Measurements from ENCODE around the gene SYCE3.
"Not testable (repeated sequence)": the region's sequence is repeated elsewhere in the genome, so short reads cannot be mapped to it uniquely, and the experiment has no call there.

SYCE3 gene

GRCh38 chr22:50547263-50547985, 15.3 kb downstream of the SYCE3 start:
- DNase-seq: no peak

DNA sequence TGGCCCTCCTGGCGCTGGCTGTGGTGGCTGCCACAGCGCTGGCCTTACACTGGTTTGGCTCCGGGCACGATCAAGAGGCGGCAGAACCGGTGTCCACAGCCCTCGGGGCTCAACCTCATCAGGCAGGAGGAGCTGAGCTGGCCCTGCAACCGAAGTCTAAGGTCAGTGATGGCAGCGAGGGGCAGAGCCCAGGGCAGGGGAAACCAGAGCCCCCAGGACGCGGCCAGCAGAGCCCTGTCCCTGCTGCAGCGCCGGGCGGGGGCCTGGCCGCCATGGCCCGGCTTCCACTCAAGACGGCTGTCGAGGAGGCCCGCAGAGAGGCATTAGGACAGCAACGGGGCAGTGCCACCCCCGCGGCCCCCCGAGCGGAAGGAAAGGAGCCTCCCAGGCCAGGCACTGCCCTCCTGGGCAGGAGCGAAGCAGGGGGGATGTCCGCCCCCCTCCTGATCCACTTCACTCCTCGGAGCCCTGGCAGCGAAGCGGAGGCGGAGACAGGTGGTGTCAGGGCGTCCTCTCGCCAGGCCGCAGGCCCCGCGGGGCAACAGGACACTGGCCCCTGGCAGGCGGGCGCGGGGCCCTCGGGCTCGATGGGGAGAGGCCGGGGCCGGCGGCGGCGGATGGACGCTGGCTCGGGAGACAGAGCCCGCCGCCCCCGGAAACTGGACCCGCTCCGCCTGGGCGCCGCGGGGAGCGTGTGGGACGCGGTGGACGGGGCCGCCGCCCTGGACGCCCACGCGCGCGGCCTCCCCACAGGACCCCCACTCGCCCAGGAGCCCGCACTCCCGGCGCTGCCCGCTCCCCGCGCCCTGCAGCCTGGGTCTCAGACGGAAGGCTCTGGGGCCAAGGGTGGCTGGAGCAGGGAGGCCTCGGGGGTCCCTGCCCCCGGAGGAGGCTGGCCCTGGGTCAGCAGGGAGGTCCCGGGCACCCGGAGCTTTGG, 16.1 kb downstream of the SYCE3 start:
- no peak for DNase-seq

GRCh38 chr22:50545522-50546325, 17.0 kb downstream of the SYCE3 start, which contains the start of gene KLHDC7B:
TSS of gene KLHDC7B (plus strand) at chr22:50545899. CDS start at chr22:50546244, 345 bp downstream.
- DNase-seq: no peak

DNA sequence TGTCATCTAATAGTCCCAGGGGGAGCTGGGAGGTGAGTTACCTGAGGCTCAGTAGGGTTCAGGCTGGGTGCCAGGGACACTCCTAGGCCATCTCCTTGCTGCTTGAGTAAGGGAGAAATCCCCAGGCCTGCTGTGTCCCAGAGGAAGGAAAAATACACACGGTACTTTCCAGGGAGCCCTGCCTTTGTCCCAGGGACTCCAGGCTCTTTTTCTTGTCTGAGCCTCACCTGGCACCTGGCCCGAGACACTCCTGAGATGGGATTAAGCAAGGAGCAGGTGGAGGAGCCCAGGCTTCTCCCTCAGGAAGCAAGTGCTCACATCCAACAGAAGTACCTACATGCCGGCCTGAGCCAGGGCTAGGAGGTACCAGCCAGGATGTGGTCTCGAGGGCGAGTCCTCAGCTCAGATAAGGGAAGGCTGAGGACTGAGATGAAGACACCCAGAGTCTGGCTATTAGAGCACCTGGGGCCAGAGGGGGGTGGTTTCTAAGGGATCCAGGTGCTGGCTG, 17.9 kb downstream of the SYCE3 start:
- peak; percentile 78 for DNase-seq

GRCh38 chr22:50544078-50544745, 18.5 kb downstream of the SYCE3 start:
- peak; percentile 62 for DNase-seq

DNA sequence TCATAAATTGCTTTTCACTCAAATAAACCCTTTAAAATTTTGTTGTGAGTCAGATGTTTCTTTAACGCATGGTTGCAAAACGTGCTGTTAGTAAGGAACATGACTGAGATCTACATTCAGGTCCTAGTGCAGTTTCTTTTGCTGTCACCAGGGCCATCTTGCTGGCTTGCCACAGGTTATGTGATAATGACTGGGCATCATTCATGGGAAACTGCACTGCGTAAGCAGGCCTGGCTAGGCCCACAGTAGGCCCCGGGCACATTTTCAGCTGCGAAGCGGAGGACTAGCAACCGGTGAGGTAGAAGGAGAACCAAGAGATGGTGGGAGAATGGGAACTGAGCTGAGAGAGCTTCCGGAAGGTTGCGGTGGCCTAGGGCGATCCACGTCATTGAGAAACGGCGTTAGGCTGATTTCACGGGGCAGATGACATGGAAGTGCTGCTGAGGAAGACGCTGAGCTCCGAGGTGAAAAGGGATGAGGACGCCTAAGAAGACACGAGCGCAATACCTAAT, 20.2 kb downstream of the SYCE3 start:
- DNase-seq: peak; percentile 25

GRCh38 chr22:50541667-50542026, 21.1 kb downstream of the SYCE3 start:
- not testable (repeated sequence) for DNase-seq

DNA sequence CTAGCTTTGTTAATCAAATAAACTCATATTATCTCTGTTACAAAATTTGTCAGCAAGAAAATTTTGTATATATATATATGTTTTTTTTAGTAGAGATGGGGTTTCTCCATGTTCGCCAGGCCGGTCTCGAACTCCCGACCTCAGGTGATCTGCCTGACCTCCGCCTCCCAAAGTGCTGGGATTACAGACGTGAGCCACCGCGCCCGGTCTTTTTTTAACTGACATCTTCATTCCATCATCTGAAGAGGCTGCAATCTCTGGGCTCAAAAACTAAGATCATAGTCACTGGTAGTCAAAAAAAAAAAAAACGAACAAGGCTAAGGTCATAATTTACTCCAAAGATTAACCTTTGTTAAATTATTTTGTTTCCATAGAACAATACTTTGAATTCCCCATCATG, 22.3 kb downstream of the SYCE3 start:
- DNase-seq: no peak

- DNase-seq: no peak
These were observed 25.0 kb downstream of the SYCE3 start for GRCh38 chr22:50537765-50538164.

DNA sequence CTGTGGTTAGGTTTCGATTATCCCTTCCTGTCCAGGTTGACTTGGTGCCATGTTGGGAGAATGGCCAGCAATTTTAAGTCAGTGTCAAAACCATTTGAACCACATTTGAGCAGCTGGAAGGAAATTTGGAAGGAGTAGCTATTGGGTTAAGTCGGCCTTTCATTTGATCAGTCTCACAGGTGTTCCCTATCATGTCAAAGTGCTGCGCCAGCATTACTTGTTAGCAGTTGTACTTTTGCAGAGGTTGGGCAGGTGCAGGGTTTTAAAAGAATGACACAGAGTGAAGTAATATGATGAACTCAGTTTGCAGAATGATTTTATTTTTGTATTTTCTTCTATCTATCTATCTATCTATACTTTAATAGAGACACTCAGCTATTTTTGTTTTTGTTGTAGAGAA, 26.5 kb downstream of the SYCE3 start:
- no peak for DNase-seq

- DNase-seq: no peak
These were observed 27.6 kb downstream of the SYCE3 start for GRCh38 chr22:50535113-50535512.

- not testable (repeated sequence) for DNase-seq
These were observed 28.6 kb downstream of the SYCE3 start for GRCh38 chr22:50533856-50534711.

GRCh38 chr22:50532824-50533796, 29.6 kb downstream of the SYCE3 start:
- DNase-seq: no peak

DNA sequence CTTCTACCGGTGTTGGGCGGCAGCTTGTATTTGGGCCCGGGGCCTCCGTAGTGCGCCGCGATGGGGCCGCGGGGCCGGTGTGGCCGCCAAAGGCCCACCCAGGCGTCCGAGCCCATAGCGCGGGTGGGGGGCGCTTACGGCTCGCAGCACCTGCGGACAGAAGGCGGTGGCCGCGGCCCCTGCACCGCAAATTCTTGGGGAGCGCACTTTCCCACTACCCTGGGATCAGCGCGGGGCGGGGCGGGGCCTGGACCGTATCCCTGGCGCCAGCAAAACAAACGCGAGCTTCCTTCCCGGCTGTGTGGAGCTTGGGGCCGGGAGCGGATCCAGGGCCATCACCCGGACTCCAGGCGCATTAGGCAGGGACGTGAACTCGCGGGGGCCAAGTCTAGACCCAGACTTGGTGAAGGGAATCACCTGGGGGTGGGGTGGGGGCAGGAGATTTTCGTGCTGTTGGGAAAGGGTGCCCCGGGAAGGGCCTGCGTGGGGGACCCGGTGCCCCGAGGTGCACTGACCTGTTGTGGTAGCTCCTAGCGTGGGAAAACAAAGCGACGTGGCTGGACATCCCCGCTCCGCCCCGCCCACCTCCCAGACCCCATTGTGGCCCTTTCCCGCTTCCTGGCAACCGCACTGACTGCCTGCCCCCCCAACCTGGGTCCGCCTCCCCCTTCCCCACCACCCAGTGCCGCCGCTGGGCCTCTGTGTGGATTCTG, 30.6 kb downstream of the SYCE3 start:
- peak; percentile 34 for DNase-seq

DNA sequence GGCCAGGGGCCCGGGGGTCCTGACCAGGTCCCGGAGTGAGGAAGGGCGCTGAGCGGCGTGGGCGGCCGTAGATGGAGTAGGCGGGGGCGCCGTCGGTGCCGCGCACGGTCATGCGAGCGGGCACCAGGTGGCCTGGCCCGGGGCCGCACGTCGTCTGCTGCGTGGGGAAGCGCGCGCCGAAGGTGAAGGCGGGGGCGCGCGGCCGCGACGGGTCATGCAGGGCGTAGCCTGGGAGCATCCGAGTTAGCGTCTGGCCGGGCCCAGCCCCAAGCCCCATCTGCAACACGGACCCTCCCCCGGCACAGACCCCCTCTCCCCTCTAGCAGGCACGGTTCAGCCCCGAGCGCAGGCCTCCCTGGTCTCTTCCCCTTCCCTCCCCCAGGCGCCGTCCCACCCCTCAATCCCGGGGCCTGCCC, 31.2 kb downstream of the SYCE3 start:
- no peak for DNase-seq

GRCh38 chr22:50530877-50531545, 31.7 kb downstream of the SYCE3 start:
- peak; percentile 38 for DNase-seq

DNA sequence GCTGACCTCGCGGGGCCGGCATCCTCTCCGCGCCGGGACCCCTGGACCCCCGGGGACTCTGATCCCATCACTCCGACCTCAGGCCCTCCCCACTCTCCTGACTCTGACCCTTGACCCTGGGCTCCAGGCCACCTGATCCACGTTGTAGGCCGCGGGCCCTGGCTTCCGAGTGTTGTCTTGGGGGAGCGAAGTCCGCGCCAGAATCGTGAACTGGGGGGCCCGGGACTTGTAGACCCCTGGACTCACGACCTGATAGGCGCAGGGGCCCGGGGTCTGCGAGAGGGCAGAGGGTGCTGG, 32.2 kb downstream of the SYCE3 start:
- DNase-seq: no peak

DNA sequence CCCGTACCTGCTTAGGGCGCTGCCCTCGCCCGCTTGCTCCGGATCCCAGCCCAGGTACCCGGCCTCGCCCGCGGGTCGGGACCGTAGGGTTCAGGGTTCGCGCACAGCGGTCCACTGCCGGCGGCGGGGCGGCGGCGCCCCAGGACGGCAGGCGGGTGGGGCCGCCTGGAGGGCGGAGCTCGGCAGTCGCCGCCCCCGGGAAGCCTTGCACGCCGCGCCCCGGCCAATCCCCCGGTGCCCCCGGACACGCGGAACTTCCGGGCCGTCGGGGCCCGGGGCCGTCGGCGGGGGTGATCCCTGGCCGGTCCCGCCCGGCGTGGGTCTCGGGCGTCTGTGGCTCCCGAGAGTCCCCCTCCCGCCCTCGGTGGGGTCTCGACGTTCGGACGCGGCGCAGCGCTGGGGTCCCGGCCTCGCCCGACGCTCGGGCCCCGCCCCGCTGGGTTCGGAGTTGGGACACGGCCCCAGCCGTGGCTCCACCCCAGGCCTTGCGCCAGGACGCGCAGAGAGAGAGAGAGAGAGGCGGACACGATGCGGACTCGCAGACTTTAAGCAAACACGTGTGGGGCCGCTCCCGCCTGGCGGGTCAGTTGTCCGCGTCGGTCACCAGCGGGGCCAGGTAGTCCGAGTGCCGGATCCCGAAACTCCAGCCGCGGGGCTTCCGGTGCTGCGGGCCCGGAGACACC, 32.7 kb downstream of the SYCE3 start, which contains the start of gene TYMP:
TYMP (minus strand) TSS at position 116 of the 683 bp plus-strand sequence. CDS start 303 bp downstream, outside the sequence.
- no peak for DNase-seq

All from NCI-H2171 treated with DMSO at 0.1 percent for 48 hours (cell line).